Activated naive CD4-positive, alpha-beta T cell treated with anti-CD3 and anti-CD28 coated beads for 36 hours (primary cell): ENCODE data around the gene ACTL8. TPM values are rescaled to one million over a fixed set of nuclear protein-coding genes. Genes with fewer than 3 reads are reported as not detected.

ENCODE experiments used
- CTCF ChIA-PET: fragments of 350-600 bp; sonication (Branson Sonifier 250); formaldehyde crosslinking; loops from one replicate; lab custom pipeline; 2021; ENCODE audit warnings: antibody characterized with exemption; lab: Charles Lee
- DNase-seq: peaks from one replicate; pipeline ENCODE4 v3.0.0-alpha.2; 2020
- H3K27ac Mint-ChIP-seq: one replicate; pipeline ENCODE4 v1.8.0; 2021; ENCODE audit warnings: mild to moderate bottlenecking, mixed read lengths
- H3K27me3 Mint-ChIP-seq: one replicate; pipeline ENCODE4 v1.8.0; 2021; ENCODE audit warnings: low read depth, mixed read lengths
- H3K36me3 Mint-ChIP-seq: one replicate; pipeline ENCODE4 v1.8.0; 2021; ENCODE audit warnings: low read depth, mixed read lengths
- H3K4me1 Mint-ChIP-seq: one replicate; pipeline ENCODE4 v1.8.0; 2021; ENCODE audit warnings: low read depth, mixed read lengths
- H3K4me3 Mint-ChIP-seq: one replicate; pipeline ENCODE4 v1.8.0; 2021; ENCODE audit warnings: mild to moderate bottlenecking, moderate library complexity, mixed read lengths
- H3K9me3 Mint-ChIP-seq: one replicate; pipeline ENCODE4 v1.8.0; 2021; ENCODE audit warnings: mixed read lengths
- intact Hi-C: fragments of 100-400 bp; cut with micrococcal nuclease; formaldehyde crosslinking; loops from one replicate; pipeline ENCODE4 v1.15.1; 2023
- total RNA-seq, 2 experiments: library from RNA; stranded (reverse); gene quantifications; one replicate each; pipeline ENCODE4 v1.2.3, GENCODE V29; 2021

The ACTL8 gene
- under 1 TPM in 1 of 2 experiments, not detected in 1; 0.12 TPM for total RNA-seq

- DNase-seq = no peak
- CTCF ChIA-PET = interaction anchor here (0.7 kb wide), 3 partner anchors 46 to 757 kb away, joined by 3 to 4 read pairs (median 3); no protein-coding TSS in a partner anchor
- Mint-ChIP-seq H3K27ac (no peak within 1 kb of the TSS), H3K9me3 (peaks cover 47% of the 10 kb centered on the region), H3K4me3 (no peak within 1 kb of the TSS), H3K4me1 (no peaks in the 10 kb centered on the region), H3K36me3 (peaks cover 15% of the 10 kb centered on the region), H3K27me3 (peaks cover 2% of the 10 kb centered on the region)
- intact Hi-C loops = no loop called here
Observed at GRCh38 chr1:17755120-17755519, at the start of gene ACTL8. TSS of gene ACTL8 (plus strand) at chr1:17755333. CDS start at chr1:17823009, 67,676 bp downstream.

- Mint-ChIP-seq H3K4me3 (no peak overlapping the region), H3K27me3 (peaks cover 3% of the 10 kb centered on the region), H3K9me3 (peaks cover under 1% of the 10 kb centered on the region), H3K27ac (no peak overlapping the region), H3K36me3 (no peaks in the 10 kb centered on the region), H3K4me1 (no peaks in the 10 kb centered on the region)
- intact Hi-C loops = no loop called here
- no peak for DNase-seq
- CTCF ChIA-PET = interaction anchor here (0.7 kb wide), 1 partner anchor 876 kb away, joined by 3 read pairs; no protein-coding TSS in a partner anchor
Observed at GRCh38 chr1:17706445-17706844, 48.7 kb upstream of the ACTL8 start.

- H3K27ac Mint-ChIP-seq = no peak overlapping the region
- no peaks in the 10 kb centered on the region for H3K36me3 Mint-ChIP-seq
Observed at GRCh38 chr1:17709981-17710380, 45.2 kb upstream of the ACTL8 start.

GRCh38 chr1:17710889-17711576 is 44.1 kb upstream of the ACTL8 start:
- no peaks in the 10 kb centered on the region for H3K36me3 Mint-ChIP-seq
- no peaks in the 10 kb centered on the region for H3K4me1 Mint-ChIP-seq
- H3K4me3 Mint-ChIP-seq = no peak overlapping the region
- DNase-seq = no peak
- peaks cover 3% of the 10 kb centered on the region for H3K9me3 Mint-ChIP-seq
- intact Hi-C loops = no loop called here
- H3K27ac Mint-ChIP-seq = no peak overlapping the region
- CTCF ChIA-PET = no interaction called here
- H3K27me3 Mint-ChIP-seq = peaks cover 3% of the 10 kb centered on the region

More at GRCh38 chr1:17709981-17710380, 45.2 kb upstream of the ACTL8 start:
- DNase-seq = no peak
- intact Hi-C loops = no loop called here
- CTCF ChIA-PET = no interaction called here
- H3K4me1 Mint-ChIP-seq = no peaks in the 10 kb centered on the region
- peaks cover 3% of the 10 kb centered on the region for H3K9me3 Mint-ChIP-seq
- H3K4me3 Mint-ChIP-seq = no peak overlapping the region
- peaks cover 3% of the 10 kb centered on the region for H3K27me3 Mint-ChIP-seq

- Mint-ChIP-seq H3K27ac (no peak overlapping the region), H3K4me3 (no peak overlapping the region), H3K4me1 (no peaks in the 10 kb centered on the region), H3K36me3 (no peaks in the 10 kb centered on the region), H3K9me3 (peaks cover 3% of the 10 kb centered on the region), H3K27me3 (peaks cover 3% of the 10 kb centered on the region)
- CTCF ChIA-PET = no interaction called here
- intact Hi-C loops = no loop called here
- DNase-seq = no peak
Observed at GRCh38 chr1:17711577-17711910, 43.6 kb upstream of the ACTL8 start.

- Mint-ChIP-seq H3K9me3 (peaks cover 3% of the 10 kb centered on the region), H3K4me1 (no peaks in the 10 kb centered on the region), H3K36me3 (no peaks in the 10 kb centered on the region), H3K4me3 (no peak overlapping the region), H3K27me3 (peaks cover 3% of the 10 kb centered on the region), H3K27ac (no peak overlapping the region)
- intact Hi-C loops = no loop called here
- CTCF ChIA-PET = no interaction called here
- DNase-seq = no peak
Observed at GRCh38 chr1:17711941-17712340, 43.2 kb upstream of the ACTL8 start.

- H3K36me3 Mint-ChIP-seq = no peaks in the 10 kb centered on the region
- H3K4me1 Mint-ChIP-seq = no peaks in the 10 kb centered on the region
- intact Hi-C loops = no loop called here
- CTCF ChIA-PET = no interaction called here
- H3K4me3 Mint-ChIP-seq = no peak overlapping the region
- peaks cover 3% of the 10 kb centered on the region for H3K9me3 Mint-ChIP-seq
- no peak for DNase-seq
- peaks cover 6% of the 10 kb centered on the region for H3K27me3 Mint-ChIP-seq
- H3K27ac Mint-ChIP-seq = no peak overlapping the region
Observed at GRCh38 chr1:17713993-17714392, 41.1 kb upstream of the ACTL8 start.

- Mint-ChIP-seq H3K4me3 (no peak overlapping the region), H3K27me3 (peaks cover 3% of the 10 kb centered on the region), H3K4me1 (no peaks in the 10 kb centered on the region), H3K9me3 (no peaks in the 10 kb centered on the region), H3K27ac (no peak overlapping the region), H3K36me3 (no peaks in the 10 kb centered on the region)
- intact Hi-C loops = no loop called here
- DNase-seq = no peak
- CTCF ChIA-PET = no interaction called here
Observed at GRCh38 chr1:17717594-17718535, 37.3 kb upstream of the ACTL8 start.

- no peak overlapping the region for H3K27ac Mint-ChIP-seq
- H3K4me3 Mint-ChIP-seq = no peak overlapping the region
- intact Hi-C loops = no loop called here
- no peaks in the 10 kb centered on the region for H3K9me3 Mint-ChIP-seq
- no peaks in the 10 kb centered on the region for H3K36me3 Mint-ChIP-seq
- H3K27me3 Mint-ChIP-seq = peaks cover 8% of the 10 kb centered on the region
- CTCF ChIA-PET = no interaction called here
- no peak for DNase-seq
- no peaks in the 10 kb centered on the region for H3K4me1 Mint-ChIP-seq
Observed at GRCh38 chr1:17719874-17720273, 35.3 kb upstream of the ACTL8 start.

- Mint-ChIP-seq H3K36me3 (no peaks in the 10 kb centered on the region), H3K9me3 (no peaks in the 10 kb centered on the region), H3K27me3 (peaks cover 8% of the 10 kb centered on the region), H3K4me3 (no peak overlapping the region), H3K27ac (no peak overlapping the region), H3K4me1 (no peaks in the 10 kb centered on the region)
- intact Hi-C loops = no loop called here
- no peak for DNase-seq
- CTCF ChIA-PET = no interaction called here
Observed at GRCh38 chr1:17721444-17721843, 33.7 kb upstream of the ACTL8 start.

GRCh38 chr1:17723684-17724083 is 31.4 kb upstream of the ACTL8 start:
- no peak overlapping the region for H3K4me3 Mint-ChIP-seq
- H3K27me3 Mint-ChIP-seq = peaks cover 5% of the 10 kb centered on the region
- CTCF ChIA-PET = no interaction called here
- H3K9me3 Mint-ChIP-seq = no peaks in the 10 kb centered on the region
- H3K36me3 Mint-ChIP-seq = no peaks in the 10 kb centered on the region
- no peaks in the 10 kb centered on the region for H3K4me1 Mint-ChIP-seq
- H3K27ac Mint-ChIP-seq = no peak overlapping the region
- intact Hi-C loops = no loop called here
- DNase-seq = no peak

- H3K27ac Mint-ChIP-seq = no peak overlapping the region
- no peak for DNase-seq
- CTCF ChIA-PET = interaction anchor here (0.6 kb wide), 1 partner anchor 158 kb away, joined by 3 read pairs; no protein-coding TSS in a partner anchor
- H3K9me3 Mint-ChIP-seq = peaks cover 1% of the 10 kb centered on the region
- intact Hi-C loops = no loop called here
- peaks cover 5% of the 10 kb centered on the region for H3K27me3 Mint-ChIP-seq
- no peaks in the 10 kb centered on the region for H3K4me1 Mint-ChIP-seq
- no peak overlapping the region for H3K4me3 Mint-ChIP-seq
- H3K36me3 Mint-ChIP-seq = no peaks in the 10 kb centered on the region
Observed at GRCh38 chr1:17724150-17724549, 31.0 kb upstream of the ACTL8 start.
